Measurements from ENCODE around the gene PTGFR. TPM values are rescaled to one million over a fixed set of nuclear protein-coding genes. Genes with fewer than 3 reads are reported as not detected.

Gene PTGFR
- total RNA-seq, 3 donors from 2014 or later (not counting 1 experiment from before 2014, with no cell fraction given) = not detected

GRCh38 chr1:78472851-78473496, 17.8 kb upstream of the PTGFR start:
- no peak for DNase-seq
- no peaks in the 10 kb centered on the region for H3K27me3 Mint-ChIP-seq (ENCODE audit: low read depth in 2 of 2)
- no peaks in the 10 kb centered on the region for H3K4me1 ChIP-seq (ENCODE audit: control insufficient read depth, insufficient read depth, low read length)
- no peak for TF ChIP-seq CTCF (IDR thresholded peaks at IDR 0.05)
- no peak overlapping the region for H3K27ac ChIP-seq (ENCODE audit: low read length)
- no peak for ATAC-seq
- H3K4me1 Mint-ChIP-seq = no peaks in the 10 kb centered on the region
- H3K9me3 Mint-ChIP-seq = peaks cover 5 to 9% of the 10 kb centered on the region in 2 donors
- peaks cover 2% of the 10 kb centered on the region for H3K9me3 ChIP-seq (ENCODE audit: control insufficient read depth, insufficient read depth, low read length)
- 91% methylated on average over 2 of the region's 2 CpGs for WGBS (ENCODE audit: insufficient coverage)
- no peaks in the 10 kb centered on the region for H3K36me3 Mint-ChIP-seq
- H3K4me3 ChIP-seq (ENCODE audit: low read length) = no peak overlapping the region
- no peak overlapping the region for H3K27ac Mint-ChIP-seq
- intact Hi-C loops (cut with micrococcal nuclease) = no loop called here
- H3K27me3 ChIP-seq (ENCODE audit: control insufficient read depth, insufficient read depth, low read length) = no peaks in the 10 kb centered on the region
- H3K36me3 ChIP-seq (ENCODE audit: control insufficient read depth, insufficient read depth, low read length) = no peaks in the 10 kb centered on the region
- H3K4me3 Mint-ChIP-seq = no peak overlapping the region

GRCh38 chr1:78474092-78474491, 16.7 kb upstream of the PTGFR start:
- Histone ChIP-seq H3K4me3 (ENCODE audit: low read length) (no peak overlapping the region), H3K27me3 (ENCODE audit: control insufficient read depth, insufficient read depth, low read length) (no peaks in the 10 kb centered on the region), H3K4me1 (ENCODE audit: control insufficient read depth, insufficient read depth, low read length) (no peaks in the 10 kb centered on the region), H3K9me3 (ENCODE audit: control insufficient read depth, insufficient read depth, low read length) (peaks cover 2% of the 10 kb centered on the region), H3K27ac (ENCODE audit: low read length) (no peak overlapping the region), H3K36me3 (ENCODE audit: control insufficient read depth, insufficient read depth, low read length) (no peaks in the 10 kb centered on the region)
- no peaks in the 10 kb centered on the region for H3K36me3 Mint-ChIP-seq
- H3K4me1 Mint-ChIP-seq = no peaks in the 10 kb centered on the region
- no peak overlapping the region for H3K4me3 Mint-ChIP-seq
- ATAC-seq = no peak
- no peak for TF ChIP-seq CTCF (IDR thresholded peaks at IDR 0.05)
- no peak overlapping the region for H3K27ac Mint-ChIP-seq
- DNase-seq = no peak
- H3K27me3 Mint-ChIP-seq (ENCODE audit: low read depth in 2 of 2) = no peaks in the 10 kb centered on the region
- peaks cover 5 to 9% of the 10 kb centered on the region in 2 donors for H3K9me3 Mint-ChIP-seq
- intact Hi-C loops (cut with micrococcal nuclease) = no loop called here

- Mint-ChIP-seq H3K36me3 (no peaks in the 10 kb centered on the region), H3K27me3 (ENCODE audit: low read depth in 2 of 2) (no peaks in the 10 kb centered on the region), H3K4me1 (no peaks in the 10 kb centered on the region), H3K9me3 (peaks cover 0 to 5% of the 10 kb centered on the region in 2 donors), H3K4me3 (no peak overlapping the region), H3K27ac (no peak overlapping the region)
- intact Hi-C loops (cut with micrococcal nuclease) = no loop called here
- TF ChIP-seq CTCF (IDR thresholded peaks at IDR 0.05) = no peak
- Histone ChIP-seq H3K9me3 (ENCODE audit: control insufficient read depth, insufficient read depth, low read length) (peaks cover 2% of the 10 kb centered on the region), H3K4me1 (ENCODE audit: control insufficient read depth, insufficient read depth, low read length) (no peaks in the 10 kb centered on the region), H3K27me3 (ENCODE audit: control insufficient read depth, insufficient read depth, low read length) (no peaks in the 10 kb centered on the region), H3K4me3 (ENCODE audit: low read length) (no peak overlapping the region), H3K27ac (ENCODE audit: low read length) (no peak overlapping the region), H3K36me3 (ENCODE audit: control insufficient read depth, insufficient read depth, low read length) (no peaks in the 10 kb centered on the region)
- no peak for DNase-seq
- ATAC-seq = no peak
- WGBS (ENCODE audit: insufficient coverage) = 80% methylated on average over 4 of the region's 4 CpGs
Observed at GRCh38 chr1:78475888-78476610, 14.7 kb upstream of the PTGFR start.

Measured in natural killer cell (primary cell).